GM20431 (cell line): ENCODE measurements around the gene PLEKHG2.

Experiments used
- in situ Hi-C: fragments of 300-500 bp; cut with MseI, MboI; formaldehyde crosslinking; loops from one replicate; pipeline ENCODE4 v1.15.0; 2020; ENCODE audit warnings: low sequenced_read_pairs; ENCODE audit not compliant: unreplicated experiment

The PLEKHG2 gene

DNA sequence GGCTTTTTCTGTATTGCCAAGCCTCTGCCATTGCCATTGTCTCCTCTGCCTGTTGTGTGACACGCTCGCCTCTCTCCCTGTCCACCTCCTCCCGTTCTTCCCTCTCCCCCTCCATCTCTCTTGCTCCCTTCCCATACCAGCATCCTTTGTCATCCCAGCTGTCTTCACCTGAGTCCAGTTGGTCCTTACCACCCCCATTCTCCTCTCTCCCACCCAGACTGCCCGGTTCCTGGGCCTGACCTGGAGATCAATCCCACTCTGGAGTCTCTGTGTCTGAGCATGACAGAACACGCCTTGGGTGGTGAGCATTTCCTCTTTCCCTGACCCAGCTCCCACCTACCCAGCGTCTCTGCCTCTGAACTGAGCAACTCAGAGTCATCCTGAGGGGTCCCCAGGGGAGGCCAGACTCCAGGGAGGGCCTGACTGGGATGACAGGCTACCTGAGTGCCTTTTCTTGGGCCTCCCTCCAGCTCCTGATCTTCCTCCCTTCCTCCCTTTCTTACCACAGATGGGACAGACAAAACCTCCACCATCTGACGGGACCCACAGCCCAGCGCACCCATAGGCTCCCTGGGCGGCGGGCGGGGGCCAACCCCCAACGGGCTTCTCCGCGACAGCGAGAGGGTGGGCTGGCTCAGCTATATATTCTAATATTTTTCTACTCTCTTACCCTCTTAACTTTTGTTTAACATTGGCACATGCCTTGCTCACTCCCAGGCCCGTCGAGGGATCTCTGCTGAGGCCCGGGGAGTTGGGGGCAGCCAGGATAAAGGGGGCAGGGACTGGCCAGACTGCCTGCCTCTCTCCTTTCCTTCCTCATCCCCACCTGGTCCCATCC lies 29.3 kb upstream of the PLEKHG2 start:
- in situ Hi-C loops = no loop called here

DNA sequence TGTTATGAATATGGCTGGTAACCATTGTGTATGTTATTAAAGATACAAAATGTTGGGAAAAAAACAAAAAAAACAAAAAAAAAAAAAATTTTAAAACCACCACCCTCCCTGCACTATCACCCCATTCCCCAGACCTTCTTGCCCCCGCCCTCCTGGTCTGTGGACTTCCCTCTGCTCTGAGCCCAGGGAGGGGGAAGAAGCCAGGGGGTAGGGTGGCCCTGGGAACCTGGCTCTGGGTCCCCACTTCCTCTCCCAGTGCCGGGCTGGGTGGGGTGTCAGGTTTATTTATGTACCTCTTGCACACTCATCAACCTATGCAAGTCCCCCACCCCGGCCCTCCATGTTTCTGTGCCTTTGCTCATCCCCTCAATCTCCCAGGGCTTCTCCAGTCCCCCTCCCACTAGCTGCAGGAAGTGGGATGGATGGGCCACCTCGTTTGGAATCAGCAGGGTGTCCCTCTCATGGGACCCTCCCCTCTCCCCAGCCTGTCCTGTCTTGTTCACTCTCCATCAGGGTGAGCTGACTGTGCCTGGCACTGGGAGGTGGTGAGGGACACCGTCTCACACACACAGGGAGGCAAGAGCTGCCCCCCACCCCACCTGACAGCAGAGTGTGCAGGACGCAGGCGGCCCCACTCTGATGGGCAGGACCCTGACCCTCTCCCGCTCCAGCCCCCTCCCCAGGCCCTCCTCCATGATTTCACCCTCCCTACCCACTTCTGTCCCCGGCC lies 27.5 kb upstream of the PLEKHG2 start:
- in situ Hi-C loops = no loop called here

DNA sequence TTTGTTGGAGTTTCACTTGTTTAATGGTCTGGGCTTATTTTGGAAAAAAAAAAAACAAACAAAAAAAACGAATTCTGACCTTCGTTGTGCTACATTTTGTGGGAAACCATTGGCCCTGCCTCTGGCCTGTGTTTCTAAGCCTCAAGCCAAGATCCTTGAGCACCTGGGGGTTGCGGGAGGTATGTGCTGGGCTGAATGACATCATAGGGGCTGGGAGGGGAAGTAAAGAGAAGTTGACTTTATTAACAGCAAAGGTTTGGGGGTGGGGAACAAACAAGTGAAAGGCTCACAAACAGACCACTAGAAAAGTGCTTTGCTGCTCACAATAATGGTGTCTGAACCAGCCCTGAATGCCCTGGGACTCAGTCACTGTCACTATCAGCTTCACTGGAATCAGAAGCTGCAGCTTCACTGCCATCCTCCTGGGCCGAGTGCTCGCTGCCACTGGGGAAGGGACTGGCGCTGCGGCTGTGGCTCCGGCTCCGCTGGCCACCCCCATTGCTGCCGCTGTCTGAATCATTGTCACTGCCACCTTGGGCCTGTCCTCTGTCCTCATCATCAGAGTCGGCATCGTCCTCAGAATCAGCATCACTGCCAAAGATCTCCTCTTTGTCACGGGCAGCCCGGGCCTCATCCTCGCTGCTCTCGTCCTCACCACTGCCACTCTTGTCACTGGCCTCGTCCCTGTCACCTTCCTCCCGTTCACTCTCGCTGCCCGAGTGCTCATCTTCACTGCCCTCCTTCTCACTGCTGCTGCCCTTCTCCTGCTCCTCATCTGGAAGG lies 26.6 kb upstream of the PLEKHG2 start:
- in situ Hi-C loops = no loop called here

GRCh38 chr19:39386557-39386956 lies 25.9 kb upstream of the PLEKHG2 start:
- in situ Hi-C loops = no loop called here

GRCh38 chr19:39388657-39389056 lies 23.8 kb upstream of the PLEKHG2 start:
- in situ Hi-C loops = no loop called here

- in situ Hi-C loops = no loop called here
Observed at GRCh38 chr19:39389631-39390414, 22.6 kb upstream of the PLEKHG2 start.

DNA sequence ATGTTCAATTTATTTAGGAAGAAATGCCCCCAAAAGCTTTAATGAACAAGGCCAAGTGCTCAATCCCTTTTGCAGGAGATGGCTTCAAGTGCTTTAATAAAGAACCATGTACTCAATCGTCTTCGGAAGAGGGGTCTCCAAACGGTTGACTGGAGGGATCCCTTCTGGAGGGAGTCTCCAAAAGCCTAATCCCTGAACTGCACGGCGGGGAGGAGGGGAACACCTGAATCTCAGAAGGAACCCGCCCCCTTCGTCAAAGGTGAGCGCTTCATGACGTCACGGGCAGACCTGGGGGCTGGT lies 22.1 kb upstream of the PLEKHG2 start:
- in situ Hi-C loops = no loop called here

GRCh38 chr19:39390751-39391437 lies 21.6 kb upstream of the PLEKHG2 start, which contains the start of the genes MED29 and PAF1:
Gene MED29 (plus strand): TSS chr19:39391378. CDS start chr19:39391423, 45 bp downstream.
Gene PAF1 (minus strand): TSS chr19:39391106. CDS start chr19:39390864, 242 bp downstream.
- in situ Hi-C loops = no loop called here

DNA sequence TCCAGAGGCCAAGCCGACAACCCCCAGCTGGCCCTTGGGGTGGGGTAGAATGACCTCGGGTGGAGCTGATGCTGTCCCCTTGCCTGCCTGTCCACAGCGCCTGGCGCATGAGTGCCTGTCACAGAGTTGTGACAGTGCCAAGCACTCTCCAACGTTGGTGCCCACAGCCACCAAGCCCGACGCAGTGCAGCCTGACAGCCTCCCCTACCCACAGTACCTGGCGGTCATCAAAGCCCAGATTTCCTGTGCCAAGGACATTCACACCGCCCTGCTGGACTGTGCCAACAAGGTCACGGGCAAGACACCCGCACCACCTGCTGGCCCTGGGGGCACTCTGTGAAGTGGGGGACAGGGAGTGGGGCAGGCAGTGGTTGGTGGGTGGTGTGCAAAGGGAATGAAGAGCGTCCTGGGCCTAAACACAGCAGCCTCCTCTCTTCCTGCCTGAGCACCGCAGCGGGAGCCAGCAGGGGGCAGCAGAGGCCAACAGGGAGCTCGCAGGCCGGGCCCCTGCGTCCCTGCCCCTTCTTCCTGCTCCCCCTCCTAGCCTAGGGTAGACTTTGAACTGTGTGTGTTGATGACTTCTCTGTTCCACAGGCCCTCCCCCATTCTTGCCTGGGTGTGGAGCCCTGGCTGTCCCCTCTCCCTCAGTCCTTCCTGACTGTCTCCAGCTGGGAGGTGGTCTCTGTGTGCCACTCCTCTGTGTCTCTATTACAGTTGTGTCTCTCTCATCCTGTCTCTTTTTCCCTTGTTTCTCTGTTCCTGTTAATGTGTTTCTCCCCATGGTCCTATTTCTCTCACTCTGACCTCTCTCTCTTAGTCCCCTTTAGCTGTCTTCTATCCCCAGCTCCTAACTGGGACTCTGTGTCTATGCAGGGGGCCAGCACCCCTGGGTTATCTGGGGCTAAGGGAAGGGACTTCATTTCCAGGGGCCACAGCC lies 14.8 kb upstream of the PLEKHG2 start:
- in situ Hi-C loops = no loop called here

DNA sequence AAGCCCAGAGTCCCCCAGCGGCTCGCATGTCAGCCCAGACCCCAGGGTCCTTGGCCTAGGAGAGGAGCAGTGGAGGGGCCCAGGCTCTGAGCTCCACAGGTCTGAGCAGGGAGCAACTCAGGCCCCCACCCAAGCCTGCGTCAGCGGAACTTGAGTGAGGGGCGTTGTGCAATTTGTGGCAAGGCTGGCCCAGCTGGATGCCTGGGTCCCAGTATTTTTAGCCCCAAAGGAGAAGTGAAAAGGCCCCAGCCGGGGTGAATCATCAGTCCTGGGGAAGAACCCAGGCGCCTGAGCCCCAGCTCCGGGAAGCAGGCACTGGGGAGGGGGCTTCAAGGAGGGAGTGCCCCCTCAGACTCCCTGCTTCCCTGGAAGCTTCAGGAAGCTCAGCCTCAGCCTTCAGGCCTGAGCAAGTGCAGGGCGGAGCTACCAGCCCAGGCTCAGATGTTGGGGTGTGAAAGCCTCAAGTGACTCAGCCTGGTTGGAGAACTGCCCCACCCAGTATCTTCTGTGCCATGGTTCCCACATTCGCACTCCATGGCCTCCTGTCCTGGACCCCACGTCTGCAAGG lies 14.1 kb upstream of the PLEKHG2 start:
- in situ Hi-C loops = no loop called here

- in situ Hi-C loops = no loop called here
Observed at GRCh38 chr19:39399668-39400050, 12.8 kb upstream of the PLEKHG2 start.

- in situ Hi-C loops = no loop called here
Observed at GRCh38 chr19:39400061-39400460, 12.4 kb upstream of the PLEKHG2 start.

- in situ Hi-C loops = no loop called here
Observed at GRCh38 chr19:39401070-39401548, 11.4 kb upstream of the PLEKHG2 start.

GRCh38 chr19:39401549-39402345 lies 10.7 kb upstream of the PLEKHG2 start:
- in situ Hi-C loops = no loop called here

DNA sequence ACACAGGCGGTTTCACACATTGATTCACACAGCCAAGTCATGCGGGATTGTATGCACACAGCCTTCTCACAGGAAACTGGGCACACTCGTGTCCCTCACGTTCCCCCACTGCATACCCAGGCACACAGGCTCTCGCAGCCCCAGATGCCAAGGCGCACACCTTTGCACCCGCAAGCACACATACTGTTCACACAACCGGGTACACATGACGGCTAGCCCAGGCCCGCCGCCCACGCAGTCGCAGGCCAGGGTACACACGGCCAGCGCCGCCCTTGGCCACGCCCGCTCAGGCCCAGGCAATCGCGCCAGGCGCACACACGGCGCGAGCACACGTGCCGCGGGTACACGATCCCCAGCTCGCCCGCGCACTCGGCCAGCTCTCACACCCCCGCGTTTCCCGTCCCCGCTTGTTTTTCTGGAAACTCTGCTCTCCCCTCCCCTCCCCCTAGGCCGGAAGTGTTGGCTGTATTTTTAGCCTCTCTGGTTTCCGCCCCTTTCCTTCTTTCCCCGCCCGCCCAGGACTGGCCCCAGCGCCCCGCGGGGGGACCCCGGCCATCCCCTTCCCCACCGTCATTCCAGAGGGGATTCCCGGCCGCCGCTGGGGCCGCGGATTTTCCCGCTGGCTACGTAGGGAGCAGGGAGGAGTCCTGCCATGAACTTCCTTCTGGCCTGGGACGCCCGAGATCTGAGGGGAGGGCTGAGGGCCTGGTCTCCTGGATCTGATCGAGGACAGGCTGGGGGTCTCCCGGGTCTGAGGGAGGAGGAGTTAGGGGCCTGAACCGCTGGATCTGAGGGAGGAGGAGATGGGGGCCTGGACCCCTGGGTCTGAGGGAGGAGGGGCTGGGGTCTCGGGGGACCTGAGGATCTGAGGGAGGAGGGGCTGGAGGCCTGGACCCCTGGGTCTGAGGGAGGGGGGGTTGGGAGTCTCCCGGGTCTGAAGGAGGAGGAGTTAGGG lies 9.8 kb upstream of the PLEKHG2 start:
- in situ Hi-C loops = no loop called here
